C4-2B (cell line): ENCODE data around the gene C4B.
"Not testable (repeated sequence)": the region's sequence is repeated elsewhere in the genome, so short reads cannot be mapped to it uniquely, and the experiment has no call there.

Experiments
- H3K27ac ChIP-seq: fragments of 450-650 bp; 2 replicates; pipeline ENCODE4 v1.5.1; 2017
- ZFX ChIP-seq: fragments of 450-650 bp; IDR thresholded peaks from 2 replicates; pipeline ENCODE4 v1.6.1; 2017
- TF ChIP-seq, protein P1 (sequence below): fragments of 450-650 bp; conservative IDR thresholded peaks from 2 replicates; pipeline ENCODE4 v1.5.1; 2017; ENCODE audit warnings: mild to moderate bottlenecking

Gene C4B

DNA sequence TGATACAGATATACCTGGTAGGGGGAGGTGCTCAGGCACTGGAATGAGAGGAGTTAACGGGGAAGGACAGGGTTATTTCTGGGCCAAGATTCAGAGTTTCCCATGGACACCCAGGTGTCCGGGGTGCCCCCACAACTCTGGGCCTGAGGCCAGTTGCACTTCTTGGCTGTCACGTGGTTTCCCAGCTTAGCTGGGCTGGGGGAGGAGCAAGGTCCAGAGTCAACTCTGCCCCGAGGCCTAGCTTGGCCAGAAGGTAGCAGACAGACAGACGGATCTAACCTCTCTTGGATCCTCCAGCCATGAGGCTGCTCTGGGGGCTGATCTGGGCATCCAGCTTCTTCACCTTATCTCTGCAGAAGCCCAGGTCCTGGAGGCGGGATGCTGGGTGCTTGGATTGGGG is at the start of gene C4B:
Gene C4B, plus strand, starts transcription at position 249 of the 400 bp plus-strand sequence. Its CDS starts 51 bp downstream, at position 300.
- not testable (repeated sequence) for H3K27ac ChIP-seq

DNA sequence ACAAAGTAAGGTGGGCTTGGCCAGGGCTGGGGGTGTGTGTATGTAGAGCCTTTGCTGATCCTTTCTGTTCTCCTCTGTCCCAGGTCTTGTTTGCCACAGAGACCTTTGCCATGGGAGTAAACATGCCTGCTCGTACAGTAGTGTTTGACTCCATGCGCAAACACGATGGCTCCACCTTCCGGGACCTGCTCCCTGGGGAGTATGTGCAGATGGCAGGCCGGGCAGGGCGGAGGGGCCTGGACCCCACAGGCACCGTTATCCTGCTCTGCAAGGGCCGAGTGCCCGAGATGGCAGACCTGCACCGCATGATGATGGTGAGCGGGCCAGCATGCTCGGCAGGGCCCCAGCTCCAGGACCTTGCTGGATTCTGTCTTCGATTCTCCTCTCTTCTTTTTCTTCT is 48.9 kb upstream of the C4B start:
- H3K27ac ChIP-seq, result no peak overlapping the region
- TF ChIP-seq, protein P1, sequence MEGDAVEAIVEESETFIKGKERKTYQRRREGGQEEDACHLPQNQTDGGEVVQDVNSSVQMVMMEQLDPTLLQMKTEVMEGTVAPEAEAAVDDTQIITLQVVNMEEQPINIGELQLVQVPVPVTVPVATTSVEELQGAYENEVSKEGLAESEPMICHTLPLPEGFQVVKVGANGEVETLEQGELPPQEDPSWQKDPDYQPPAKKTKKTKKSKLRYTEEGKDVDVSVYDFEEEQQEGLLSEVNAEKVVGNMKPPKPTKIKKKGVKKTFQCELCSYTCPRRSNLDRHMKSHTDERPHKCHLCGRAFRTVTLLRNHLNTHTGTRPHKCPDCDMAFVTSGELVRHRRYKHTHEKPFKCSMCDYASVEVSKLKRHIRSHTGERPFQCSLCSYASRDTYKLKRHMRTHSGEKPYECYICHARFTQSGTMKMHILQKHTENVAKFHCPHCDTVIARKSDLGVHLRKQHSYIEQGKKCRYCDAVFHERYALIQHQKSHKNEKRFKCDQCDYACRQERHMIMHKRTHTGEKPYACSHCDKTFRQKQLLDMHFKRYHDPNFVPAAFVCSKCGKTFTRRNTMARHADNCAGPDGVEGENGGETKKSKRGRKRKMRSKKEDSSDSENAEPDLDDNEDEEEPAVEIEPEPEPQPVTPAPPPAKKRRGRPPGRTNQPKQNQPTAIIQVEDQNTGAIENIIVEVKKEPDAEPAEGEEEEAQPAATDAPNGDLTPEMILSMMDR, result no peak
- TF ChIP-seq ZFX, result no peak

DNA sequence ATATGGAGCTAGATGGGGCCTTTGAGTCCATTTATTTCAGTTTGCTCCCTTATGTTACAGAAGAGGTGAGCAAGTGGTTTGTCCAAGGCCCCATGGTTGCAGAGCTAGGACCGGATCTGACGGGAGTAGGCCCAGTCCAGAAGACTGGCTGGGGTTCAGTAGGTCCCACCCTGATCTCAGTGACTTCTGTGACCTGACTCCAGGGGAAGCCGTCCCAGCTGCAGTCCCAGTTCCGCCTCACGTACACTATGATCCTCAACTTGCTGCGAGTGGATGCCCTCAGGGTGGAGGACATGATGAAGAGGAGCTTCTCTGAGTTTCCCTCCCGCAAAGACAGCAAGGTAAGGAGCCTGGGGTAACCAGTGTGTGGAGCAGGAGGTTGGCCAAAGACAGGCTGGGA is 48.1 kb upstream of the C4B start:
- TF ChIP-seq ZFX, result no peak
- TF ChIP-seq, protein P1, result no peak
- no peak overlapping the region for H3K27ac ChIP-seq

DNA sequence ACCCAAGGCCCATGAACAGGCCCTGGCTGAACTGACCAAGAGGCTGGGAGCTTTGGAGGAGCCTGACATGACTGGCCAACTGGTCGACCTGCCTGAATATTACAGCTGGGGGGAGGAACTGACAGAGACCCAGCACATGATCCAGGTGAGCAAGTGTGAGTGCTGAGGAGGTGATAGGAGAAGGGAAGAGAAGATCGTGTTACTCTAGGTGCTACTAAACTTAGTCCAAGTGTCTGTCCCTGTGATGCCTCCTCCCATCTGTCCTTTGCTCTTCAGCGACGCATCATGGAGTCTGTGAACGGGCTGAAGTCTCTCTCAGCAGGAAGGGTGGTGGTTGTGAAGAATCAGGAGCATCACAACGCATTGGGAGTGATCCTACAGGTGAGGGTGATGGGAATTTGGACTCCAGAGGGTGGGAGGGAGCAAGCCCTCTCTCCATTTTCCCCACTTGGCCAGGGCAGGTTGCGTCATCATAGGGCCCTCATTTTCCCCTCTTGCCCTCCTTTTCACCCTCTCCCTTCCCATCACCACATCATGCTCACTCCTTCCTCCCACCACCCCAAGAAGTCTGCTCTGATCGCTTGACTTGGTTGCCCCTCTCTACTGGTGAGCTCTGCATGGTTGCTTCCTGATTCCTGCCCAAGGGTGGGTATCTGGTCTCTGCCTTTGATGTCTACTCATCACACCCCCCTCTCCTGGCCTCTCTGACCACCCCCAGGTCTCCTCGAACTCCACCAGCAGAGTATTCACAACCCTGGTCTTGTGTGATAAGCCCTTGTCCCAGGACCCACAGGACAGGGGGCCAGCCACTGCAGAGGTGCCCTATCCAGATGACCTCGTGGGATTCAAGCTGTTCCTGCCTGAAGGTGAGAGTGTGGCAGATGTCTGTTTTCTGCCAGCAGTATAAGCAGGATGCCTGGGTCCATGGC is 47.3 kb upstream of the C4B start:
- no peak overlapping the region for H3K27ac ChIP-seq
- TF ChIP-seq ZFX, result no peak
- TF ChIP-seq, protein P1, result no peak

DNA sequence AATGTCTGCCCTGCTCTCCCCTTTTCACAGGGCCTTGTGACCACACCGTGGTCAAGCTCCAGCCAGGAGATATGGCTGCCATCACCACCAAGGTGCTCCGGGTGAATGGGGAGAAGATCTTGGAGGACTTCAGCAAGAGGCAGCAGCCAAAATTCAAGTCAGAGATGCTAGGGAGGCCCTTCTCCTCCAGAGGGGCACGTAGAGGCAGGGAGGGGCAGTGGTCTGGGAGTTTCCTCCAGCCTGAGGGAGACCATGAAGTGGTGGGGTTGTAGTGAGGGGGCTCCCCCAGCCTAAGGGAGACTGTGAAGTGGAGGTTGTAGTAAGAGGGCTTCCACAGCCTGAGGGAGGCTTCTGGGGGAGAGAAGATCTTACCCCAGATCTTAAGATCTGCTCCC is 46.7 kb upstream of the C4B start:
- TF ChIP-seq ZFX, result no peak
- TF ChIP-seq, protein P1, result no peak
- H3K27ac ChIP-seq, result no peak overlapping the region

DNA sequence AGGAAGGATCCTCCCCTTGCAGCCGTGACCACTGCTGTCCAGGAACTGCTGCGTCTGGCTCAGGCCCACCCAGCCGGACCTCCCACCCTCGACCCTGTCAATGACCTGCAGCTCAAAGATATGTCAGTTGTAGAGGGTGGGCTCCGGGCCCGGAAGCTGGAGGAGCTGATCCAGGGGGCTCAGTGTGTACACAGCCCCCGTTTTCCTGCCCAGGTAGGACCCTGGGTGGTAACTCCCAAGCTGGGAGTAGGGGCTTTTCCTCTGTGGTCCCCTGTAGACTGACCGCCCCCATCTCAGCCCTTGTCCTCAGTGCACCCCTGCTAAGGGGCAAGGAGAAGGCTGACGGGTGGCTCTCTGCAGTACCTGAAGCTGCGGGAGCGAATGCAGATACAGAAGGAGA is 46.3 kb upstream of the C4B start:
- TF ChIP-seq, protein P1, result no peak

DNA sequence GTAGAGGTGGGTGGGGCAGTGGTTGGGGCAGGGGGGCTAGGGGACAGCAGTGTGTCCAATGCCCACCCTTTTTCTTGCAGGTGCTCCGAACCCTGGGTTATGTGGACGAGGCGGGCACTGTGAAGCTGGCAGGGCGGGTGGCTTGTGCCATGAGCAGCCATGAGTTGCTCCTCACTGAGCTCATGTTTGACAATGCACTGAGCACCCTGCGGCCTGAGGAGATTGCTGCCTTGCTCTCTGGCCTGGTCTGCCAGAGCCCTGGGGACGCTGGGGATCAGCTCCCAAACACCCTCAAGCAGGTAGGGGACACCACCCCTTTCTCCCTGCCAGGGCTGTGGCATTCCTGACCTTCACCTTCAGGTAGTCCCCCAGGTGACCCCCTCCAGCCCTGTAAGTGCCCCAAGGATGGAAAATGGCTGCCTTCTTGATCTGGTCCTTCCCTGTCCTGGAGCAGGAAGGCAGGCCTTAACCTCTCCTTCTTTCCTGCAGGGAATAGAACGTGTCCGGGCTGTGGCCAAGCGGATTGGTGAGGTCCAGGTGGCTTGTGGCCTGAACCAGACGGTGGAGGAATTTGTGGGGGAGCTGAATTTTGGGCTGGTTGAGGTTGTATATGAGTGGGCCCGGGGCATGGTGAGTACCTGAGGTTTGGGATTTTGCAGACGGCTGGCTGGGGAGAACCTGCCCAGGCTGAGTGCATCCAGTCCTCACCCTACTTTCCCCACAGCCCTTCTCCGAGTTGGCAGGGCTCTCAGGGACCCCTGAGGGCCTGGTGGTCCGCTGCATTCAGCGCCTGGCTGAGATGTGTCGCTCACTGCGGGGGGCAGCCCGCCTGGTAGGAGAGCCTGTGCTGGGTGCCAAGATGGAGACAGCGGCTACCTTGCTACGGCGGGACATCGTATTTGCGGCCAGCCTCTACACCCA is 45.5 kb upstream of the C4B start:
- TF ChIP-seq ZFX, result no peak
- TF ChIP-seq, protein P1, result no peak
- no peak overlapping the region for H3K27ac ChIP-seq

More for the DNA sequence above, 46.3 kb upstream of the C4B start:
- H3K27ac ChIP-seq, result no peak overlapping the region
